ENCODE data around the gene STAC3. TPM values are rescaled to one million over a fixed set of nuclear protein-coding genes. Genes with fewer than 3 reads are reported as not detected.

The STAC3 gene
- total RNA-seq, 2 donors from 2014 or later = 0.78 to 2.0 TPM

- intact Hi-C loops (cut with DNase I) = no loop called here
- 88 to 91% methylated on average over 19 of the region's 19 CpGs for WGBS, 2 donors
- no peak for DNase-seq
- no peaks in the 10 kb centered on the region for H3K27me3 ChIP-seq
- no peaks in the 10 kb centered on the region for H3K9me3 ChIP-seq
- ATAC-seq = no peak
- H3K4me1 ChIP-seq = no peaks in the 10 kb centered on the region
- no peak overlapping the region for H3K4me3 ChIP-seq
- H3K36me3 ChIP-seq (replicated peaks in 1 of 2; ENCODE audit: insufficient read depth in 1 of 2, low read depth in 2 of 2) = peaks cover 0 to 2% of the 10 kb centered on the region in 2 donors
- H3K27ac ChIP-seq = no peak overlapping the region
- TF ChIP-seq, protein P1, sequence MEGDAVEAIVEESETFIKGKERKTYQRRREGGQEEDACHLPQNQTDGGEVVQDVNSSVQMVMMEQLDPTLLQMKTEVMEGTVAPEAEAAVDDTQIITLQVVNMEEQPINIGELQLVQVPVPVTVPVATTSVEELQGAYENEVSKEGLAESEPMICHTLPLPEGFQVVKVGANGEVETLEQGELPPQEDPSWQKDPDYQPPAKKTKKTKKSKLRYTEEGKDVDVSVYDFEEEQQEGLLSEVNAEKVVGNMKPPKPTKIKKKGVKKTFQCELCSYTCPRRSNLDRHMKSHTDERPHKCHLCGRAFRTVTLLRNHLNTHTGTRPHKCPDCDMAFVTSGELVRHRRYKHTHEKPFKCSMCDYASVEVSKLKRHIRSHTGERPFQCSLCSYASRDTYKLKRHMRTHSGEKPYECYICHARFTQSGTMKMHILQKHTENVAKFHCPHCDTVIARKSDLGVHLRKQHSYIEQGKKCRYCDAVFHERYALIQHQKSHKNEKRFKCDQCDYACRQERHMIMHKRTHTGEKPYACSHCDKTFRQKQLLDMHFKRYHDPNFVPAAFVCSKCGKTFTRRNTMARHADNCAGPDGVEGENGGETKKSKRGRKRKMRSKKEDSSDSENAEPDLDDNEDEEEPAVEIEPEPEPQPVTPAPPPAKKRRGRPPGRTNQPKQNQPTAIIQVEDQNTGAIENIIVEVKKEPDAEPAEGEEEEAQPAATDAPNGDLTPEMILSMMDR (IDR thresholded peaks at IDR 0.05) = no peak
- TF ChIP-seq POLR2A (IDR thresholded peaks at IDR 0.05) = no peak
These were observed 46.5 kb downstream of the STAC3 start for GRCh38 chr12:57204454-57204853.

- Histone ChIP-seq H3K27me3 (no peaks in the 10 kb centered on the region), H3K4me1 (no peaks in the 10 kb centered on the region), H3K9me3 (no peaks in the 10 kb centered on the region), H3K36me3 (replicated peaks in 1 of 2; ENCODE audit: insufficient read depth in 1 of 2, low read depth in 2 of 2) (peaks cover 0 to 2% of the 10 kb centered on the region in 2 donors), H3K4me3 (no peak overlapping the region), H3K27ac (no peak overlapping the region)
- WGBS, 2 donors = 88% methylated on average over 11 of the region's 11 CpGs
- ATAC-seq (no peak), DNase-seq (no peak)
- intact Hi-C loops (cut with DNase I) = no loop called here
- no peak for TF ChIP-seq POLR2A (IDR thresholded peaks at IDR 0.05)
- TF ChIP-seq, protein P1 (IDR thresholded peaks at IDR 0.05) = no peak
These were observed 47.2 kb downstream of the STAC3 start for GRCh38 chr12:57203791-57204190.

DNA sequence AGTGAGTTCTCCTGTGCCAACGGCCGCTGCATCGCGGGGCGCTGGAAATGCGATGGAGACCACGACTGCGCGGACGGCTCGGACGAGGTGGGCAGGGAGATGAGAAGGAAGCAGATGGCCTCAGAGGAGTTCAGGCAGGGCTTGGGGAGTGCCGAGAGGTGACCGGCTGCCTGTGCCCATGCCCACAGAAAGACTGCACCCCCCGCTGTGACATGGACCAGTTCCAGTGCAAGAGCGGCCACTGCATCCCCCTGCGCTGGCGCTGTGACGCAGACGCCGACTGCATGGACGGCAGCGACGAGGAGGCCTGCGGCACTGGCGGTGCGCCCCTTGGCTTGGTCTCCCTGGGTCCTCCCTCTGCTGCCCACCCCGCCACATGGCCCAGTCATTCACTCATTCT lies 47.8 kb downstream of the STAC3 start:
- TF ChIP-seq POLR2A (IDR thresholded peaks at IDR 0.05) = no peak
- TF ChIP-seq, protein P1 (IDR thresholded peaks at IDR 0.05) = no peak
- 91 to 96% methylated on average over 26 of the region's 28 CpGs for WGBS, 2 donors
- ATAC-seq (no peak), DNase-seq (no peak)
- Histone ChIP-seq H3K27me3 (no peaks in the 10 kb centered on the region), H3K4me1 (no peaks in the 10 kb centered on the region), H3K27ac (no peak overlapping the region), H3K4me3 (no peak overlapping the region), H3K36me3 (replicated peaks in 1 of 2; ENCODE audit: insufficient read depth in 1 of 2, low read depth in 2 of 2) (peaks cover 0 to 2% of the 10 kb centered on the region in 2 donors), H3K9me3 (no peaks in the 10 kb centered on the region)
- intact Hi-C loops (cut with DNase I) = no loop called here

- ATAC-seq (no peak), DNase-seq (no peak)
- Histone ChIP-seq H3K4me3 (no peak overlapping the region), H3K36me3 (replicated peaks in 1 of 2; ENCODE audit: insufficient read depth in 1 of 2, low read depth in 2 of 2) (peaks cover 0 to 4% of the 10 kb centered on the region in 2 donors), H3K4me1 (no peaks in the 10 kb centered on the region), H3K27me3 (no peaks in the 10 kb centered on the region), H3K9me3 (no peaks in the 10 kb centered on the region), H3K27ac (no peak overlapping the region)
- TF ChIP-seq, protein P1 (IDR thresholded peaks at IDR 0.05) = no peak
- no peak for TF ChIP-seq POLR2A (IDR thresholded peaks at IDR 0.05)
- intact Hi-C loops (cut with DNase I) = no loop called here
- 93 to 94% methylated on average over 19 of the region's 19 CpGs for WGBS, 2 donors
These were observed 48.7 kb downstream of the STAC3 start for GRCh38 chr12:57202321-57202720.

GRCh38 chr12:57201631-57202030 lies 49.4 kb downstream of the STAC3 start:
- Histone ChIP-seq H3K9me3 (no peaks in the 10 kb centered on the region), H3K27me3 (no peaks in the 10 kb centered on the region), H3K4me3 (no peak overlapping the region), H3K4me1 (no peaks in the 10 kb centered on the region), H3K27ac (no peak overlapping the region), H3K36me3 (replicated peaks in 1 of 2; ENCODE audit: insufficient read depth in 1 of 2, low read depth in 2 of 2) (peaks cover 0 to 4% of the 10 kb centered on the region in 2 donors)
- WGBS, 2 donors = 74 to 85% methylated on average over 10 to 15 of the region's 16 CpGs
- intact Hi-C loops (cut with DNase I) = no loop called here
- TF ChIP-seq, protein P1 (IDR thresholded peaks at IDR 0.05) = no peak
- no peak for TF ChIP-seq POLR2A (IDR thresholded peaks at IDR 0.05)
- ATAC-seq (no peak), DNase-seq (no peak)

All from body of pancreas (tissue), 4 donors.